Measurements from ENCODE around the gene PLXNA4.

DNA sequence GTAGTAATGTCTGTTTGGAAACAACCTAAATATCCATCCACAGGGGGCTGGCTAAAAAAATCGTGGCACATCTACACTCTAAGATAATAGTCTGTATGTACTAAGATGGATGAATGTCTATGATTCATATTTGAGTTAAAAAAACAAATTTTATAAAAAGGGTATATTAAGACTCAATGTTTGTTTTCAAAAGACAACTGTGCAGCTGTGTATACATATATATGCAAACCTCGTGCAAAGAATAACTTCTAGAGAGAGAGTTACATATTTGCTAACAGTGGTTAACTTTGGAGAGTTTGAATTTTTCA is 323.5 kb downstream of the PLXNA4 start:
- TF ChIP-seq POLR2A (IDR thresholded peaks at IDR 0.05; ENCODE audit: low read length): no peak
- no peak for TF ChIP-seq GATA1 (IDR thresholded peaks at IDR 0.05; ENCODE audit: low read depth, low read length)

All from erythroblast (primary cell).